Measurements from ENCODE around the gene TNFSF12. TPM values are rescaled to one million over a fixed set of nuclear protein-coding genes. Genes with fewer than 3 reads are reported as not detected.

The TNFSF12 gene
- total and polyA plus RNA-seq, 2 donors from 2014 or later, result 48.0 to 61.8 TPM

DNA sequence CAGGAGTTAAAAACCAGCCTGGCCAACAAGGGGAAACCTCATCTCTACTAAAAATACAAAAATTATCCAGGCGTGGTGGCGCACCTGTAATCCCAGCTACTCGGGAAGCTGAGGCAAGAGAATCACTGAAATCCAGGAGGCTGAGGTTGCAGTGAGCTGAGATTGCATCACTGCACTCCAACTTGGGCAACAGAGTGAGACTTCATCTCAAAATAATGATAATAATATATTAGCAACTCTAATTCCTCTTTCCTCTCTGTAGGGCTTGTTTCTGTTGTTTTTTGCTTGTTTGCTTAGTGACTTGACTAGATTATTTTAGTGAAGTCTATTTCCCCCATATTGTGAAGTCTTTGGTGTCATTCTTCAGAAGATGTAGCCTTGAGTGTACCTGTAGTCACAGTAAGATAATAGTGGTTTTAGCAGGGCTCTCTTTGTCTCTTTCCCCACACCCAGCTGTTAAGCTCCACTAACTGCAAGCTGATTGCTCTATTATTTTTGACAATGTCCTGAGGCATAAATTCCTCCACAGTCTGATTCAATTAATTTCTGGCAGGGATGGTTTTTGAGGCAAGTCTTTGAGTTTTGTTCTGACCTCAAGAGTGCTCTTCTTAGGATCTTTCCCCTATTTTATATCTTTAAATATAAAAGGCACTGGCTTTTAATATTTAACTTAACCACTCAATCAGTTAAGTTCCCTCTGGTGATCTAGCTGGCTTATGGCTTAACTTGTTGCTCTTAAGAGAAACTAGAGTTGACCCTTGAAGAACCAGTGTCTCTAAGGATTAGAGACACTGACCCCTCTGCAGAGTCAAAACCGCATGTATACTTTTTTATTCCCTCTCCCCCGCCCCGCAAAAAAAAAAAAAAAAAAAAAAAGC, 18.6 kb upstream of the TNFSF12 start:
- no peak for TF ChIP-seq CTCF (IDR thresholded peaks at IDR 0.05; ENCODE audit: borderline replicate concordance, extremely low read depth, insufficient read depth)
- Histone ChIP-seq H3K9ac (ENCODE audit: low read length in 3 of 3) (no peak overlapping the region), H3K27ac (ENCODE audit: low read depth in 2 of 2, low read length in 2 of 2) (peak overlapping the region in 1 of 2 donors; percentile 11), H3K4me3 (ENCODE audit: low read length in 3 of 3) (no peak overlapping the region), H3K27me3 (ENCODE audit: control insufficient read depth, insufficient read depth, low read length) (no peaks in the 10 kb centered on the region), H3K4me1 (ENCODE audit: control insufficient read depth in 2 of 3, insufficient read depth in 2 of 3, low read depth in 1 of 3, low read length in 3 of 3) (peaks cover 0 to 2% (median 0%) of the 10 kb centered on the region in 3 donors), H3K36me3 (ENCODE audit: control insufficient read depth in 2 of 3, insufficient read depth in 3 of 3, low read length in 3 of 3) (no peaks in the 10 kb centered on the region), H3K9me3 (ENCODE audit: control insufficient read depth in 2 of 3, insufficient read depth in 1 of 3, low read length in 3 of 3) (peaks cover 0 to 4% (median 0%) of the 10 kb centered on the region in 3 donors)
- no peak for DNase-seq
- no peak for FAIRE-seq
- intact Hi-C loops (cut with DNase I), result no loop called here

- Histone ChIP-seq H3K9me3 (ENCODE audit: control insufficient read depth in 2 of 3, insufficient read depth in 1 of 3, low read length in 3 of 3) (peaks cover 0 to 7% (median 0%) of the 10 kb centered on the region in 3 donors), H3K9ac (ENCODE audit: low read length in 3 of 3) (no peak overlapping the region), H3K27me3 (ENCODE audit: control insufficient read depth, insufficient read depth, low read length) (no peaks in the 10 kb centered on the region), H3K4me1 (ENCODE audit: control insufficient read depth in 2 of 3, insufficient read depth in 2 of 3, low read depth in 1 of 3, low read length in 3 of 3) (peaks cover 0 to 3% (median under 1%) of the 10 kb centered on the region in 3 donors), H3K36me3 (ENCODE audit: control insufficient read depth in 2 of 3, insufficient read depth in 3 of 3, low read length in 3 of 3) (no peaks in the 10 kb centered on the region), H3K27ac (ENCODE audit: low read depth in 2 of 2, low read length in 2 of 2) (peak overlapping the region in 1 of 2 donors; percentile 75), H3K4me3 (ENCODE audit: low read length in 3 of 3) (no peak overlapping the region)
- TF ChIP-seq CTCF (IDR thresholded peaks at IDR 0.05; ENCODE audit: borderline replicate concordance, extremely low read depth, insufficient read depth), result no peak
- intact Hi-C loops (cut with DNase I), result no loop called here
- no peak for FAIRE-seq
- peak in 1 of 5 donors; percentile 19 for DNase-seq
These were observed 10.8 kb upstream of the TNFSF12 start for GRCh38 chr17:7538050-7538449.

DNA sequence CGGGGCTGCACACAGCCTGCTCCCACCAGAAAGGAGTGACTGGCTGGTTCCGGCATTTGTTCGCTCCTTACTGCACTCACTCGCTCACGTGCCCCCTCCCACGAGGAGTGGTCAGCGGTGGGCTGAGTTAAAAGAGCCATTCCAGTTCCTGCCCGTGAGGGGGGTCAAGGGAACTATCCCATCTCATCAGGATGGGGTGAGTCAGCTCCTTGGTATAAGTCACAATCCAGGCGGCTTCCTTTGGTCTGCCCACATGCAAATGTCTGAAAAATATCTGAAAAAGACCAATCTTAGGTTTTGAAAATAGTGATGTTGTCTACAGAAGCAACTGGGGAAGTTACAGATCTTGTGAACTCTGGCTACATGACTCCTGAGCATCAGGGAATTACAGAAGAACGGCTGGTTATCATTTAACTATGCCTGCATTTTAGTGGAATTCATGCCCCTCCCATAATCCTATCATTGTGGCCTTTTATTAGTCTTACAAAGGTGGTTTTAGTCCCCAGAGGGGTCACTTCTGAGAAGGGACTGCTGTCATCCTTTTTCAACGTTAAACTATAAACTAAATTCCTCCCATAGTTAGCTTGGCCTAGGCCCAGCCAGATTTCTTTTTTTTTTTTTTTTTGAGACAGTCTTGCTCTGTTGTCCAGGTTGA, 9.8 kb upstream of the TNFSF12 start:
- DNase-seq, result peak in 1 of 5 donors; percentile 32
- H3K27ac ChIP-seq (ENCODE audit: low read depth in 2 of 2, low read length in 2 of 2), result peak overlapping the region; percentile 59 to 75
- H3K4me1 ChIP-seq (ENCODE audit: control insufficient read depth in 2 of 3, insufficient read depth in 2 of 3, low read depth in 1 of 3, low read length in 3 of 3), result peaks cover 0 to 7% (median 3%) of the 10 kb centered on the region in 3 donors
- peak overlapping the region in 1 of 3 donors; percentile 2 for H3K4me3 ChIP-seq (ENCODE audit: low read length in 3 of 3)
- no peaks in the 10 kb centered on the region for H3K36me3 ChIP-seq (ENCODE audit: control insufficient read depth in 2 of 3, insufficient read depth in 3 of 3, low read length in 3 of 3)
- H3K9ac ChIP-seq (ENCODE audit: low read length in 3 of 3), result no peak overlapping the region
- peaks cover 0 to 7% (median 0%) of the 10 kb centered on the region in 3 donors for H3K9me3 ChIP-seq (ENCODE audit: control insufficient read depth in 2 of 3, insufficient read depth in 1 of 3, low read length in 3 of 3)
- no peaks in the 10 kb centered on the region for H3K27me3 ChIP-seq (ENCODE audit: control insufficient read depth, insufficient read depth, low read length)
- FAIRE-seq, result no peak
- intact Hi-C loops (cut with DNase I), result no loop called here
- TF ChIP-seq CTCF (IDR thresholded peaks at IDR 0.05; ENCODE audit: borderline replicate concordance, extremely low read depth, insufficient read depth), result no peak
